DND-41 (cell line): ENCODE data around the gene MSH3.

Experiments used
- ATAC-seq: fragments of 200-7000 bp; cut with Tn5 transposase; 3 replicates; pipeline ENCODE4 v1.9.1; 2021; ENCODE audit warnings: low read depth; ENCODE audit not compliant: insufficient read depth
- DNase-seq: peaks from one replicate; pipeline ENCODE4 v3.0.0-alpha.2; 2020
- H2AFZ ChIP-seq: 2 replicates; pipeline ENCODE4 v1.6.0; 2012; ENCODE audit warnings: low read depth, low read length
- H3K27ac ChIP-seq: 2 replicates; pipeline ENCODE4 v1.5.1; 2012; ENCODE audit warnings: low read length, inconsistent platforms
- H3K27me3 ChIP-seq: fragments of 200-600 bp; sonication (generic); 2 replicates; pipeline ENCODE4 v1.6.0; 2012; ENCODE audit warnings: low read length, mild to moderate bottlenecking, inconsistent platforms; ENCODE audit not compliant: insufficient read depth, poor library complexity
- H3K36me3 ChIP-seq: 2 replicates; pipeline ENCODE4 v1.5.1; 2012; ENCODE audit warnings: low read length, inconsistent platforms; ENCODE audit not compliant: insufficient read depth
- H3K4me1 ChIP-seq: 2 replicates; pipeline ENCODE4 v1.5.1; 2012; ENCODE audit warnings: mild to moderate bottlenecking, low read length; ENCODE audit not compliant: insufficient read depth
- H3K4me2 ChIP-seq: 2 replicates; pipeline ENCODE4 v1.6.0; 2012; ENCODE audit warnings: mild to moderate bottlenecking, moderate library complexity, low read length, inconsistent platforms; ENCODE audit not compliant: insufficient read depth
- H3K4me3 ChIP-seq, 2 experiments: fragments of 200-600 bp in 1 of 2; shearing (Covaris generic) in 1 of 2; 2 replicates each; pipeline ENCODE4 v1.5.1; 2012 to 2016; ENCODE audit warnings: inconsistent platforms in 2 of 2, low read length in 2 of 2, mild to moderate bottlenecking in 2 of 2, low read depth in 1 of 2, moderate library complexity in 1 of 2
- H3K79me2 ChIP-seq: 2 replicates; pipeline ENCODE4 v1.6.0; 2012; ENCODE audit warnings: low read length, inconsistent platforms; ENCODE audit not compliant: insufficient read depth
- H3K9ac ChIP-seq: 2 replicates; pipeline ENCODE4 v1.6.0; 2012; ENCODE audit warnings: low read depth, mild to moderate bottlenecking, inconsistent platforms, low read length, moderate library complexity
- H3K9me3 ChIP-seq: 2 replicates; pipeline ENCODE4 v1.5.1; 2012; ENCODE audit warnings: low read length, moderate library complexity, mild to moderate bottlenecking, inconsistent platforms; ENCODE audit not compliant: insufficient read depth, severe bottlenecking
- H4K20me1 ChIP-seq: 2 replicates; pipeline ENCODE4 v1.6.0; 2012; ENCODE audit warnings: low read length; ENCODE audit not compliant: insufficient read depth
- EZH2 ChIP-seq: IDR thresholded peaks from 3 replicates; pipeline ENCODE4 v1.6.1; 2012; ENCODE audit warnings: borderline replicate concordance, low read depth, mild to moderate bottlenecking, moderate library complexity, low read length, inconsistent platforms; ENCODE audit not compliant: severe bottlenecking
- TF ChIP-seq, protein P1 (sequence below): IDR thresholded peaks from 2 replicates; pipeline ENCODE4 v1.5.1; 2012; ENCODE audit warnings: borderline replicate concordance, low read length, moderate library complexity, mild to moderate bottlenecking; ENCODE audit not compliant: poor library complexity, severe bottlenecking; ENCODE audit errors: extremely low read depth

The MSH3 gene

GRCh38 chr5:80625230-80625629, 29.2 kb upstream of the MSH3 start:
- no peaks in the 10 kb centered on the region for H3K79me2 ChIP-seq
- no peaks in the 10 kb centered on the region for H3K27me3 ChIP-seq
- no peak for TF ChIP-seq EZH2
- TF ChIP-seq, protein P1, sequence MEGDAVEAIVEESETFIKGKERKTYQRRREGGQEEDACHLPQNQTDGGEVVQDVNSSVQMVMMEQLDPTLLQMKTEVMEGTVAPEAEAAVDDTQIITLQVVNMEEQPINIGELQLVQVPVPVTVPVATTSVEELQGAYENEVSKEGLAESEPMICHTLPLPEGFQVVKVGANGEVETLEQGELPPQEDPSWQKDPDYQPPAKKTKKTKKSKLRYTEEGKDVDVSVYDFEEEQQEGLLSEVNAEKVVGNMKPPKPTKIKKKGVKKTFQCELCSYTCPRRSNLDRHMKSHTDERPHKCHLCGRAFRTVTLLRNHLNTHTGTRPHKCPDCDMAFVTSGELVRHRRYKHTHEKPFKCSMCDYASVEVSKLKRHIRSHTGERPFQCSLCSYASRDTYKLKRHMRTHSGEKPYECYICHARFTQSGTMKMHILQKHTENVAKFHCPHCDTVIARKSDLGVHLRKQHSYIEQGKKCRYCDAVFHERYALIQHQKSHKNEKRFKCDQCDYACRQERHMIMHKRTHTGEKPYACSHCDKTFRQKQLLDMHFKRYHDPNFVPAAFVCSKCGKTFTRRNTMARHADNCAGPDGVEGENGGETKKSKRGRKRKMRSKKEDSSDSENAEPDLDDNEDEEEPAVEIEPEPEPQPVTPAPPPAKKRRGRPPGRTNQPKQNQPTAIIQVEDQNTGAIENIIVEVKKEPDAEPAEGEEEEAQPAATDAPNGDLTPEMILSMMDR = no peak
- H3K9ac ChIP-seq = no peak overlapping the region
- no peak overlapping the region for H3K4me2 ChIP-seq
- no peaks in the 10 kb centered on the region for H3K4me1 ChIP-seq
- H2AFZ ChIP-seq = no peak overlapping the region
- no peak overlapping the region for H3K4me3 ChIP-seq
- no peaks in the 10 kb centered on the region for H4K20me1 ChIP-seq
- H3K27ac ChIP-seq = no peak overlapping the region
- peaks cover 29% of the 10 kb centered on the region for H3K36me3 ChIP-seq
- DNase-seq = no peak
- no peaks in the 10 kb centered on the region for H3K9me3 ChIP-seq
- ATAC-seq = no peak

- ATAC-seq (no peak), DNase-seq (no peak)
- H3K27me3 ChIP-seq = no peaks in the 10 kb centered on the region
- peaks cover 57% of the 10 kb centered on the region for H3K36me3 ChIP-seq
- no peak overlapping the region for H2AFZ ChIP-seq
- H3K9me3 ChIP-seq = no peaks in the 10 kb centered on the region
- no peak overlapping the region for H3K4me3 ChIP-seq
- no peaks in the 10 kb centered on the region for H3K79me2 ChIP-seq
- H4K20me1 ChIP-seq = no peaks in the 10 kb centered on the region
- no peak overlapping the region for H3K27ac ChIP-seq
- no peak for TF ChIP-seq EZH2
- TF ChIP-seq, protein P1 = no peak
- no peak overlapping the region for H3K9ac ChIP-seq
- H3K4me2 ChIP-seq = no peak overlapping the region
- no peaks in the 10 kb centered on the region for H3K4me1 ChIP-seq
Observed at GRCh38 chr5:80629281-80629680, 25.2 kb upstream of the MSH3 start.

GRCh38 chr5:80631278-80632259, 22.9 kb upstream of the MSH3 start:
- H2AFZ ChIP-seq = no peak overlapping the region
- ATAC-seq = no peak
- H3K4me3 ChIP-seq = no peak overlapping the region

More at GRCh38 chr5:80631278-80632259, 22.9 kb upstream of the MSH3 start:
- Histone ChIP-seq H3K27ac (no peak overlapping the region), H3K4me1 (no peaks in the 10 kb centered on the region), H4K20me1 (no peaks in the 10 kb centered on the region), H3K4me2 (no peak overlapping the region), H3K27me3 (no peaks in the 10 kb centered on the region), H3K36me3 (peaks cover 77% of the 10 kb centered on the region), H3K79me2 (no peaks in the 10 kb centered on the region), H3K9me3 (no peaks in the 10 kb centered on the region), H3K9ac (no peak overlapping the region)
- TF ChIP-seq, protein P1 = no peak
- TF ChIP-seq EZH2 = no peak
- no peak for DNase-seq
